ENCODE measurements around the gene DAO.
"Not testable (repeated sequence)": the region's sequence is repeated elsewhere in the genome, so short reads cannot be mapped to it uniquely, and the experiment has no call there.

Gene DAO

GRCh38 chr12:108840605-108841332 is 39.1 kb upstream of the DAO start:
- H3K4me1 ChIP-seq (ENCODE audit: insufficient read depth, low read length): 0 out of 2 replicates have a peak, but pooled peaks cover 2% of the 10 kb centered on the region
- peaks cover 28% of the 10 kb centered on the region for H3K36me3 ChIP-seq (ENCODE audit: insufficient read depth, low read length)
- H3K4me2 ChIP-seq (ENCODE audit: insufficient read depth, low read length): no peak overlapping the region
- no peaks in the 10 kb centered on the region for H3K9me3 ChIP-seq (ENCODE audit: insufficient read depth, low read length, severe bottlenecking)
- TF ChIP-seq EZH2 (IDR thresholded peaks at IDR 0.05; ENCODE audit: borderline replicate concordance, low read depth, low read length, severe bottlenecking): no peak
- TF ChIP-seq, protein P1, sequence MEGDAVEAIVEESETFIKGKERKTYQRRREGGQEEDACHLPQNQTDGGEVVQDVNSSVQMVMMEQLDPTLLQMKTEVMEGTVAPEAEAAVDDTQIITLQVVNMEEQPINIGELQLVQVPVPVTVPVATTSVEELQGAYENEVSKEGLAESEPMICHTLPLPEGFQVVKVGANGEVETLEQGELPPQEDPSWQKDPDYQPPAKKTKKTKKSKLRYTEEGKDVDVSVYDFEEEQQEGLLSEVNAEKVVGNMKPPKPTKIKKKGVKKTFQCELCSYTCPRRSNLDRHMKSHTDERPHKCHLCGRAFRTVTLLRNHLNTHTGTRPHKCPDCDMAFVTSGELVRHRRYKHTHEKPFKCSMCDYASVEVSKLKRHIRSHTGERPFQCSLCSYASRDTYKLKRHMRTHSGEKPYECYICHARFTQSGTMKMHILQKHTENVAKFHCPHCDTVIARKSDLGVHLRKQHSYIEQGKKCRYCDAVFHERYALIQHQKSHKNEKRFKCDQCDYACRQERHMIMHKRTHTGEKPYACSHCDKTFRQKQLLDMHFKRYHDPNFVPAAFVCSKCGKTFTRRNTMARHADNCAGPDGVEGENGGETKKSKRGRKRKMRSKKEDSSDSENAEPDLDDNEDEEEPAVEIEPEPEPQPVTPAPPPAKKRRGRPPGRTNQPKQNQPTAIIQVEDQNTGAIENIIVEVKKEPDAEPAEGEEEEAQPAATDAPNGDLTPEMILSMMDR (IDR thresholded peaks at IDR 0.05; ENCODE audit: borderline replicate concordance, extremely low read depth, low read length, poor library complexity, severe bottlenecking): no peak
- H3K27ac ChIP-seq (ENCODE audit: low read length): no peak overlapping the region
- peaks cover 10% of the 10 kb centered on the region; the same call in 1 of the 2 replicates for H3K79me2 ChIP-seq (ENCODE audit: insufficient read depth, low read length)
- no peak overlapping the region for H3K4me3 ChIP-seq (ENCODE audit: low read depth in 1 of 2, low read length in 2 of 2)
- no peak overlapping the region for H3K9ac ChIP-seq (ENCODE audit: low read depth, low read length)
- H2AFZ ChIP-seq (ENCODE audit: low read depth, low read length): no peak overlapping the region
- peaks cover 3% of the 10 kb centered on the region; the same call in 1 of the 2 replicates for H4K20me1 ChIP-seq (ENCODE audit: insufficient read depth, low read length)
- H3K27me3 ChIP-seq (ENCODE audit: insufficient read depth, low read length, poor library complexity): no peaks in the 10 kb centered on the region
- ATAC-seq (ENCODE audit: insufficient read depth, low read depth): no peak
- no peak for DNase-seq

- not testable (repeated sequence) for H2AFZ ChIP-seq (ENCODE audit: low read depth, low read length); H3K9ac ChIP-seq (ENCODE audit: low read depth, low read length); H3K4me3 ChIP-seq (ENCODE audit: low read depth in 1 of 2, low read length in 2 of 2); H3K79me2 ChIP-seq (ENCODE audit: insufficient read depth, low read length); ATAC-seq (ENCODE audit: insufficient read depth, low read depth); H3K4me2 ChIP-seq (ENCODE audit: insufficient read depth, low read length); H3K27me3 ChIP-seq (ENCODE audit: insufficient read depth, low read length, poor library complexity); H4K20me1 ChIP-seq (ENCODE audit: insufficient read depth, low read length); H3K27ac ChIP-seq (ENCODE audit: low read length); H3K9me3 ChIP-seq (ENCODE audit: insufficient read depth, low read length, severe bottlenecking); DNase-seq; H3K4me1 ChIP-seq (ENCODE audit: insufficient read depth, low read length)
- H3K36me3 ChIP-seq (ENCODE audit: insufficient read depth, low read length): peaks cover 36% of the 10 kb centered on the region
These were observed 38.1 kb upstream of the DAO start for GRCh38 chr12:108841825-108842224.

DNA sequence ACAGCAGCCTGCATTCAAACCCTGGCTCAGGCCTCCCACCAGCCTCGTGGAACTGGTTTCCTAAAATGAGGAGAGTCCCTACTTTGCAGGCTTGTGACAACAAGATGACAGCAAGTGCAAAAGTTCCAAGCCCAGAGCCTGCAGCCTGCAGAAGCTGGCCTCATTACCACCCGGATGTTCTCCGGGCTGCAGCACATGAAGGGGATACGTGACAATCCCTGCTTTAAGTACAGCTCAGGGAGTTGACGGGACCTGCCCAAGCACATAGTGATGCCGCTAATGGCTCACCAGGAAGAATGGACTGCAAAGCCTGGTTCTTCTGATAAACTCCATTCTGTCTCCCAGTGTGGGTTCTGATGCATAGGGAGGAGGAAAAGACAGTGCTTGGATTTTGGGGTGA is 37.5 kb upstream of the DAO start:
- peaks cover 40% of the 10 kb centered on the region for H3K36me3 ChIP-seq (ENCODE audit: insufficient read depth, low read length)
- DNase-seq: no peak
- ATAC-seq (ENCODE audit: insufficient read depth, low read depth): no peak
- H4K20me1 ChIP-seq (ENCODE audit: insufficient read depth, low read length): peaks cover 2% of the 10 kb centered on the region; the same call in 1 of the 2 replicates
- H3K4me2 ChIP-seq (ENCODE audit: insufficient read depth, low read length): no peak overlapping the region
- no peaks in the 10 kb centered on the region for H3K9me3 ChIP-seq (ENCODE audit: insufficient read depth, low read length, severe bottlenecking)
- H3K79me2 ChIP-seq (ENCODE audit: insufficient read depth, low read length): peaks cover 10% of the 10 kb centered on the region; the same call in 1 of the 2 replicates
- 0 out of 2 replicates have a peak, but pooled peaks cover 2% of the 10 kb centered on the region for H3K4me1 ChIP-seq (ENCODE audit: insufficient read depth, low read length)
- no peak overlapping the region for H3K9ac ChIP-seq (ENCODE audit: low read depth, low read length)
- TF ChIP-seq EZH2 (IDR thresholded peaks at IDR 0.05; ENCODE audit: borderline replicate concordance, low read depth, low read length, severe bottlenecking): no peak
- TF ChIP-seq, protein P1 (IDR thresholded peaks at IDR 0.05; ENCODE audit: borderline replicate concordance, extremely low read depth, low read length, poor library complexity, severe bottlenecking): no peak
- no peak overlapping the region for H3K4me3 ChIP-seq (ENCODE audit: low read depth in 1 of 2, low read length in 2 of 2)
- no peak overlapping the region for H2AFZ ChIP-seq (ENCODE audit: low read depth, low read length)
- H3K27ac ChIP-seq (ENCODE audit: low read length): no peak overlapping the region
- no peaks in the 10 kb centered on the region for H3K27me3 ChIP-seq (ENCODE audit: insufficient read depth, low read length, poor library complexity)

- ATAC-seq (ENCODE audit: insufficient read depth, low read depth) (no peak), DNase-seq (no peak)
- peaks cover 2% of the 10 kb centered on the region; the same call in 1 of the 2 replicates for H4K20me1 ChIP-seq (ENCODE audit: insufficient read depth, low read length)
- TF ChIP-seq EZH2 (IDR thresholded peaks at IDR 0.05; ENCODE audit: borderline replicate concordance, low read depth, low read length, severe bottlenecking): no peak
- TF ChIP-seq, protein P1 (IDR thresholded peaks at IDR 0.05; ENCODE audit: borderline replicate concordance, extremely low read depth, low read length, poor library complexity, severe bottlenecking): no peak
- 0 out of 2 replicates have a peak, but pooled peaks cover 2% of the 10 kb centered on the region for H3K4me1 ChIP-seq (ENCODE audit: insufficient read depth, low read length)
- H3K4me3 ChIP-seq (ENCODE audit: low read depth in 1 of 2, low read length in 2 of 2): no peak overlapping the region
- no peak overlapping the region for H3K9ac ChIP-seq (ENCODE audit: low read depth, low read length)
- H3K9me3 ChIP-seq (ENCODE audit: insufficient read depth, low read length, severe bottlenecking): no peaks in the 10 kb centered on the region
- no peak overlapping the region for H3K27ac ChIP-seq (ENCODE audit: low read length)
- no peak overlapping the region for H2AFZ ChIP-seq (ENCODE audit: low read depth, low read length)
- peaks cover 10% of the 10 kb centered on the region; the same call in 1 of the 2 replicates for H3K79me2 ChIP-seq (ENCODE audit: insufficient read depth, low read length)
- no peak overlapping the region for H3K4me2 ChIP-seq (ENCODE audit: insufficient read depth, low read length)
- H3K36me3 ChIP-seq (ENCODE audit: insufficient read depth, low read length): peaks cover 47% of the 10 kb centered on the region
- no peaks in the 10 kb centered on the region for H3K27me3 ChIP-seq (ENCODE audit: insufficient read depth, low read length, poor library complexity)
These were observed 36.7 kb upstream of the DAO start for GRCh38 chr12:108843187-108843586.

Data from DND-41 (cell line).